GM21423 (cell line): ENCODE results near the gene PPM1L.

Experiments used
- ATAC-seq: cut with Tn5 transposase; IDR thresholded peaks from one replicate; pipeline ENCODE4 v1.9.1; 2021; ENCODE audit warnings: mild to moderate bottlenecking, moderate library complexity; ENCODE audit not compliant: unreplicated experiment

The PPM1L gene

GRCh38 chr3:160921020-160921635, 165.1 kb downstream of the PPM1L start:
- peak; percentile 88 for ATAC-seq

DNA sequence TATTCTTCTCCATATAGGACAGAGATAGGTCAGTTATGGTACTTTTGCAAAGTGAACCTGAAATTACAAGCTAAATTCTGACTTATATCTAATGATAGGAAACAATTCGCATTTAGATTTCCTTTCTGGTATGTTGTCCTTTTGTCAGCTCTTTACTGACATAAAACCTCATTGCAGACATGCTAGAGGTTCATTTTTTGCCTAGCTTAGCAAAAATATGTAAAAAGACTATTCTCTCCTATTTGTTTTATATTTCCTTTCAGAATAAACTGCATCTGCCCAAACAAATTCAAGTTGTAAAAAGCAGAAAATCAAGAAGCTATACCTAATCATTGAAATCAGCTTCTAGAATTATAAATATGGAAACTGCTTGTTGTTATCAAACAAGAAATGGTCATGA, 168.7 kb downstream of the PPM1L start:
- ATAC-seq = no peak

DNA sequence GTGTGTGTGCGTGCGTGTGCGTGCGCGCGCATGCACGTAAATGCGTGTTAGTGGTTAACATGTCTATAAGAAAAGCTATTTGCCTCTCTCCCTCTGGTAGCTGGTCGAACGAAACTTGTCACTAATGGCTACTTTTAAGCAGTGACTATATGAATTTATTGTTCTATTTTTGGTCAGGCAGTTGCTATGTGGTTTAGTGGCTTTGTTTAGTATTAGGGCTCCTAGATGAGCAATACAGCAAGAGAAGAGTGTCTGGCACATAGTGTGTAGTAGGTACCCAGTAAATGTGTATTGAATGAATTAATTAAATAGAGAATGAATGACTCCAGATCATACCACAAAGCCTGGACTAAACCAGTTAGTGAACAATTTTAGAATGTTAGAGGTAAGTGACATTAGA, 171.6 kb downstream of the PPM1L start:
- ATAC-seq = no peak

DNA sequence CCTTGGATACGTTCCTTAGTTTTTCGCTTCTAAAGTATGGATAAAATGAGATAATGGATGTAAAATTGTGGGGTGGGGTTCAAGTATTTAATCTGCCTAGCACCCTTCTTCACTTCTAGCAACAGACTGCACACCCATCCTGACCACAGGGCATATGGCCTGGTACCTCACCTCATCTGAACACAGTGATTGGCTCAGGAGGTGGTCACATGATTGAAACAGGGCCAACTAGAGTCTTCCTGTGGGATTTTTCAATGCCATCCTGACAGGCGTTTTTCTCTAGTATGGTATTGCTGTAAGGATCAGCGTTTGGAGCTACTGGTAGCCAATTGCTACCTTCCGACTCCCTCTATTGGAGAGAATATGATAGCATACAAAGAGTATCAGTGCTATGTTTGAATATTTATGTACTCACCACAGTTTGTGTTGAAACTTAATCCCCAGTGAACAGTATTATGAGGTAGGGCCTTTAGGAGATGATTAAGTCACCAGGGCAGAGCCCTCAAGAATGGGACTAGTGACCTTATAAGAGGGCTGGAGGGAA, 172.2 kb downstream of the PPM1L start:
- ATAC-seq = no peak

- ATAC-seq = no peak
Observed at GRCh38 chr3:160929595-160929994, 173.6 kb downstream of the PPM1L start.

GRCh38 chr3:160931474-160931873, 175.4 kb downstream of the PPM1L start:
- ATAC-seq = no peak

DNA sequence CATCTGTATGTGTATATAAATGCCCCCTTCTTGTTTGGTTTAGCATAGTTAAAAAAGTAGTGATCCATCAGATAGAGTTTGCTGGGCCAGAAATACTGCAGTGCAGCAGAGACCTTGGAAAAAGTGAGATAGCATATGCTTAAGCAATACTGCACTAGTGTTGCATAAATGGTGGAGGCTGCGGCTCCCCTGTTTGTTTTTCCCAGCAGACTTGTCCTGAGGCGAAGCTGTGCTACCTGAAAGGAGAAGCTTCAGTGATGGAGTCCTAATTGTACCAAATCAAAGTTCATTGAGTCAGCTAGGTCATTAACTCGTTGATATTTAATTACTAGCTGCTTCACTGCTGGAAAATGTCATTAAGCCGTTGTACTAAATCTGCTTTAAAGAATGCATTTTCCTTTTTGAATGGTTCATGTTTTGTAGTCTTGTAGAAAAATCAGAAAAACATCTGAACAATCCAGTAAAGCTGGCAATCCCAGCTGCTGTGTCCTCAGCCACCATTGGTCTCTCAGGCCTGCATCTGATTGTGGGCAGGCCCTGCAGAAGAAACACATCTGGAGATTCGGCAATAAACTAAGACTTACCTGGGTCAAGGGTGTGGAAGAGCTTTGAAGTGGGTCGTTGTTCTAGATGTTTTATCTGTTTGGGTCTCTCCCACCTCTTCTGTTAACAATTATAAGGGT, 179.5 kb downstream of the PPM1L start:
- ATAC-seq = no peak

GRCh38 chr3:160941885-160942494, 186.0 kb downstream of the PPM1L start:
- peak; percentile 94 for ATAC-seq

DNA sequence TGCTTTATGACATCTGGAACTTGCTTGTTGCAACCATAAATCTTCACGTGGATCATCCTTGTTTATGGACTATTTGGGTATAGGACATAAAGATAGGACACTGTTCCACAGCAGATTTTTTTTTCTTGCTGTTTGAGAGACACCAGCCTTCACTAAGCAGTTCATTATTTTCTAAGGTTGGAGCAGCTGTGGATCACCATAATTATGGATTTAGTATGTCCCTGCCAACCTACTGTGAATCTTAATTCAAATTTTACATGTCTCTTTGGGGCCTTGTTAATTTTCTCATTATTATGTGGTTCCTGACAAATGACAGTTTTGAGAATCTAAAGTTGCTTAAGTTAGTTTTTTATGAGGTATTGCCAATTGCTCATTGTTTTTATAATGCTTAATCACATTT, 188.0 kb downstream of the PPM1L start:
- ATAC-seq = no peak

GRCh38 chr3:160945336-160945735, 189.3 kb downstream of the PPM1L start:
- ATAC-seq = no peak

GRCh38 chr3:160948273-160948672, 192.2 kb downstream of the PPM1L start:
- no peak for ATAC-seq

GRCh38 chr3:160949460-160949859, 193.4 kb downstream of the PPM1L start:
- no peak for ATAC-seq

DNA sequence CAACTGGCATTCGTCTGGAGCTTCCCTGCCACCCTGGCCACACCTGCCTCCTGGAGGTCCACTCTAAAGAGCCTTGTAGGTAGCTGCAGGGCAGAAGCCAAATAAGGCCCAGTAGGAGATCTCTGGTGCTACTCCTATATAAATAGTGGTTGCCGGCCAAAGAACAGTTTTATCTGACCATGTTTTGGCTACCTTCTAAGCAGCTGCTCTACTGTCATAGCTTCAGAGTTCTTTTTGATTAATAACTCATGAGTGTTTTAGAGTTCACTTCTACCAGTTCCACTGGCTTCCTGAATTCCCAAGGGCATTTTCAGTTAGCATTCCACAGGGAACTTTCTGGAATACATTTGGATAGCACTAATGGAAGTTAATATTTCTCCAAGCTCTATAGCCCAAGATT, 194.5 kb downstream of the PPM1L start:
- ATAC-seq = no peak

DNA sequence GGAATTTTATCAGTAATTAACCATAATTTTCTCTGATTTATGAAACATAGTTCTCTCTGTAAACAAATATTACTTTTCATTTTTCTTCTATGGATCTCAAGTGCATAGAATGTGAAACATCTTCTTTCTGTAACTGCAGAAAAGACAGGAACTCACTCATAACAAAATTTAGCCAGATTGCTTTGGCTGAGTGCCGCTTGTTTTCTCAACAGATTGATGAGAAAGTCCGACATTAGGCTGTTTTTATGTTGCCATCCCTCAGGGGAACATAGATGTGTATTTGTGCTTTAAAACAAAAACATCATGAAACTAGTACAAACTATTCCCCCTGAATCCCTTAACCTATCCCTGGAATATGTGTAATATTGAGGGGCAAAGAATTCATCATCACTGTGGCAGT, 194.9 kb downstream of the PPM1L start:
- ATAC-seq = no peak

DNA sequence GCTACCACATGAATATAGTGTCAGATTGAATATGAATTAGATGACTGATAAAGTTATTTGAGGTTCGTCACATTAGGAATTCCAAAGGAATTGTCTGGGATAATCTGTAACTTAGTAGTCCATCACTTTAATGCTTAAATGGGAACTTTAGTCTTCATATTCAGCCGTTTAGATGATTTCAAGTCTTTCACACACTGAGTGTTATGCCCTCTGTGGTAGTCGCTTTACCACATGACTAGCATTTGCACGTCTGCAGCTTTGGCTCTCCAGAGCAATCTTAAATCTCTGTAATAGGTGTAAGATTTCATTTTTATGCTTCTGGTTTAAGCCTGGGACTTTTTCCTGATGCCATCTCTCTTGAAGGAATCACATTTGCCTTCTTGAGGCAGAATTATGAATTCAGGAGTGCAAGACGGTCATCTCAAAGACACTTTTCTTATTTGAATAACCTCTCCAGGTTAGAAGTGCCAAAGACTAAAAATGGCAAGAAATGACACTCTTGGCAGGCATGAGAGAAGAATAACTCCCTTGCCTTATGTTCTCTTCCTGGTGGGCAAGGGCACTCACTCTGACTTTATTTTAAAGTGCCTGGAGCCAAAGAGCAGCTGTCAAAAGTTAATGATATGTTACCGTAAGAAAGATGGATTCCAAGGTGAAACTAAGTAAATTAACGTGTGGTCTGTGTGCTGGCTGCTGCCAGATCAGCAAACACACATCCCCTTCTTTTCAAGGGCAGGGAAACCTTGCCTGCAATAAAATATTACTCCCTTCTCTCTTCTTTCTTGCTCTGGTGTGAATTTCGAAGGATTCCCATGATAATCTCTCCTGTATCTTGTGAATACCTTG, 195.8 kb downstream of the PPM1L start:
- ATAC-seq = no peak

DNA sequence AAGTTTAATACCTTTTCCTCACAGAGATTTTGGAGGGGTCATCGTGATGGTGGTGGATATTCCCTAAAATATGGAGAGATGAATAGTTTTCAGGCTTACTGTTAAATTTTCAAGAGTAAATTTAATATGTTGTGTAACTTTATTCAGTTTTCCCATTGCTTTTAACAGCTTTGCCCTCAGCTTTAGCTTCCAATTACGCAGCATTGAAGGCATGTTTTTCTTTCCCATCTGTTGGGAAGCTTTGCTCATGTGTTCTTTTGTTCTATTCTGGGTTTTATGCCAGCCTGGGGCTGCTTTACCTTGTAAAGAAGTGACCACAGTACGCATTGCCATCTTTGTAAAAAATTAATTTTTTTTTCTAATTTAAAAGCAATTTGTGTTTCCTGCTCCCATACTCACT, 197.7 kb downstream of the PPM1L start:
- ATAC-seq = no peak

GRCh38 chr3:160956785-160957184, 200.8 kb downstream of the PPM1L start:
- ATAC-seq = peak; percentile 81

DNA sequence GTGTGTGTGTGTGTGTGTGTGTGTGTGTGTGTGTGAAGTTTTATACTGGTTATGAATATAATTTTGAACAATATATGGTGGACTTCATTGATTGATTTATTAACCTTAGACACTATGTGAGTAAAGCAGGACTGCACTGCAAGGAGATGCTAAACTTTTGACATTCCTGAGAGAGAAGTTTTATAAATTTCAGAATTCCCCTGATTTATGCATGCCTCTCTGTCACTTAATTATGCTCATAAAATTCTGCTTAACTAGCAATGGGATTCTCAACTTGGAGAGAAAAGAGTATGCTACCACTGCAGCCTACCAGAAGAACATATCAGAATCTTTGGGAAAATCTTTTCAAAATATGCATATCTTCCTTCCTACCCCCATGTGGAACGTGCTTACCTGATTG, 204.5 kb downstream of the PPM1L start:
- no peak for ATAC-seq

GRCh38 chr3:160963949-160964348, 207.9 kb downstream of the PPM1L start:
- ATAC-seq = no peak

DNA sequence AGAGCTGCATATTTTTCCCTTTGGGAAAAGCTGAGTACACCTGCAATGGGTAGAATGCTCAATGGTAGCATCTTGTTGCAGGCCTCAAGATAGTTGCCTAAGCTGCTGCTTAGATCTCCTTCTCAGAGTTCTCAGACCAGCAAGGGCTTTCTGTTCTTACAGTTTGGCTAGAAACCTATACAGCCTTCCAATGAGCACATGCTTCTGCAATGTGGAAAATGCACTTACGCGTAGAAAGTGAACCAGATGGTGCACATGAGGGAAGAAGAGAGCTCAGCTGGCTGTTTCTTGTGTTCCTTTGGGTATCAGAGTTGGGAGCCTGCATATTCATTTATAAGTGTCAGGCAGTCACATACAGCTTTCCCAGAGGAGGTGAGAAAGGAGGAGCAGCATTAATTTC, 212.7 kb downstream of the PPM1L start:
- ATAC-seq = no peak

DNA sequence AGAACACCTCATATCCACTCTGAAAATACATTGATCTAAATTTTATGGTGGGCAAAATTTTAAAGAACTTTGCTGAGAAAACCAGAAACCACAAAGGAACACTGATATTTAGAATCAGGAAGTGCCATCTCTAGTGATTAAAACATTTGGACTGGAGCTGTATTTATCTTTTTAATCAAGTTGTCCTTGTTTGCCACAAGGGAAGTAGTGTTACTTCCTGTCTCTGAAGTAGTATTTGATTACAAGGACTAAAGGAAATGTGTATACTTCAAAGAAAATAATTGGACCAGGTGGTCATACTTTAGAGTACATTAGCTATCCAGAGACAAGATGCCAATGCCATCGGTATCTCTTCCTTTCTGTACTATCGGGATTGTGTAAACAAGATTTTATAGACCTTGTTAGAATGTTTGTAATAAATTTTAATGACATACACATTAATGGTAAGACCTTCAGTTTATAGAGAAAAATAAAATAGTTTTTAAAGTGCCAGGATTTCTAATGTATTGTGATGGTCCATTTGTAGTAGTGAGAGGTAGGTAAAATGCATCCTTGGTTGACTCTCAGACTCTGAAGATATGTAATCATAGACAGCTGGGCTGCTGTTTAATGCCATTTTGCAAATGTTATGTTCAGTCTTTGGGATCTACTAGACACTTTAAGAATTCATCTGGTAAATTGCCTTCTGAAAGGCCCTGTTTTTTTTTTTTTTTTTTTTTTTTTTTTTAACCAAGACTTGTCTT, 217.2 kb downstream of the PPM1L start:
- ATAC-seq = no peak
